HepG2 (cell line): ENCODE measurements around the gene MEGF6. TPM values are rescaled to one million over a fixed set of nuclear protein-coding genes. Genes with fewer than 3 reads are reported as not detected.
A peak's percentile ranks its signal among the peaks of the same experiment; 100 is the strongest.

Experiments
- ADNP ChIP-seq: sonication (generic); formaldehyde crosslinking; IDR thresholded peaks from 2 replicates; pipeline ENCODE4 v1.4.0; 2020; ENCODE audit warnings: missing genetic modification reagents
- AGO2 ChIP-seq: fragments of 200-400 bp; formaldehyde crosslinking; optimal IDR thresholded peaks from 2 replicates; pipeline ENCODE3; 2017; ENCODE audit warnings: mild to moderate bottlenecking, low read depth, low read length, moderate library complexity
- AKAP8 ChIP-seq: sonication (generic); formaldehyde crosslinking; IDR thresholded peaks from 2 replicates; pipeline ENCODE4 v1.5.1; 2020; ENCODE audit warnings: mild to moderate bottlenecking, missing genetic modification reagents
- ARID4A ChIP-seq: sonication (generic); formaldehyde crosslinking; IDR thresholded peaks from 2 replicates; pipeline ENCODE4 v1.5.0; 2020; ENCODE audit warnings: mild to moderate bottlenecking, missing genetic modification reagents, borderline replicate concordance
- ARNT2 ChIP-seq: sonication (generic); formaldehyde crosslinking; IDR thresholded peaks from 2 replicates; pipeline ENCODE4 v1.8.0; 2022; ENCODE audit warnings: mild to moderate bottlenecking, low read depth, missing genetic modification reagents, moderate library complexity
- BCL6 ChIP-seq: IDR thresholded peaks from 2 replicates; pipeline ENCODE4 v1.6.1; 2016; ENCODE audit warnings: missing genetic modification reagents, missing compliant biosample characterization
- E2F5 ChIP-seq: sonication (generic); formaldehyde crosslinking; conservative IDR thresholded peaks from 2 replicates; pipeline ENCODE4 v1.4.0; 2020; ENCODE audit warnings: missing genetic modification reagents
- KDM5B ChIP-seq: sonication (generic); formaldehyde crosslinking; IDR thresholded peaks from 2 replicates; pipeline ENCODE4 v1.4.0; 2020; ENCODE audit warnings: missing genetic modification reagents, mild to moderate bottlenecking, borderline replicate concordance
- MAZ ChIP-seq, 2 experiments: sonication (generic) in 1 of 2; formaldehyde crosslinking in 1 of 2; IDR thresholded peaks; 2 replicates each; pipeline versions ENCODE4 v1.5.0 to v1.6.1; 2012 to 2020; ENCODE audit warnings: low read depth in 2 of 2, mild to moderate bottlenecking in 2 of 2, borderline replicate concordance in 1 of 2, improper control_type of control experiment in 1 of 2, low read length in 1 of 2, missing genetic modification reagents in 1 of 2, moderate library complexity in 1 of 2
- NR2F6 ChIP-seq, 2 experiments: IDR thresholded peaks; 2 replicates each; pipeline ENCODE4 v1.6.1; 2016; ENCODE audit warnings: antibody characterized with exemption in 1 of 2, mild to moderate bottlenecking in 1 of 2
- SNAPC4 ChIP-seq: sonication (generic); formaldehyde crosslinking; IDR thresholded peaks from 2 replicates; pipeline ENCODE4 v1.4.0; 2020; ENCODE audit warnings: mild to moderate bottlenecking, missing genetic modification reagents
- SUZ12 ChIP-seq: fragments of 150-350 bp; IDR thresholded peaks from 2 replicates; pipeline ENCODE4 v1.6.1; 2014; ENCODE audit warnings: low read depth, low read length
- ZMYM3 ChIP-seq: sonication (generic); formaldehyde crosslinking; IDR thresholded peaks from 2 replicates; pipeline ENCODE4 v1.5.1; 2020; ENCODE audit warnings: mild to moderate bottlenecking, missing genetic modification reagents
- ZNF160 ChIP-seq: sonication (generic); formaldehyde crosslinking; IDR thresholded peaks from 2 replicates; pipeline ENCODE4 v1.8.0; 2022; ENCODE audit warnings: mild to moderate bottlenecking, inconsistent platforms, missing genetic modification reagents
- ZNF292 ChIP-seq: sonication (generic); formaldehyde crosslinking; IDR thresholded peaks from 2 replicates; pipeline ENCODE4 v1.8.1; 2022; ENCODE audit warnings: mild to moderate bottlenecking, low read depth, missing genetic modification reagents, borderline replicate concordance
- ZNF670 ChIP-seq: sonication (generic); formaldehyde crosslinking; IDR thresholded peaks from 2 replicates; pipeline ENCODE4 v1.8.0; 2022; ENCODE audit warnings: mild to moderate bottlenecking, missing genetic modification reagents, borderline replicate concordance
- ZSCAN30 ChIP-seq: sonication (generic); formaldehyde crosslinking; IDR thresholded peaks from 2 replicates; pipeline ENCODE4 v1.5.0; 2020; ENCODE audit warnings: mild to moderate bottlenecking, missing genetic modification reagents
- polyA plus RNA-seq, 8 experiments: library from polyadenylated mRNA; depleted of rRNA in 3 of 8; stranded (reverse) in 7 of 8; unstranded in 1 of 8; fragments of >200 nt; fragmentation: Illumina TruSeq in 4 of 8; extraction: Trizol in 4 of 8; gene quantifications; 2 replicates each; pipeline versions ENCODE4 v1.2.1 to v1.2.3, GENCODE V29; 2011 to 2016; ENCODE audit warnings: low read depth in 4 of 8, missing spikeins in 1 of 8, mixed read lengths in 1 of 8; ENCODE audit not compliant: insufficient read depth in 1 of 8
- total RNA-seq, 5 experiments: library from RNA; depleted of rRNA; stranded (reverse); fragments of >200 nt; fragmentation: Illumina TruSeq; extraction: Trizol; gene quantifications; 2 replicates each; pipeline ENCODE4 v1.2.3, GENCODE V29; 2016; ENCODE audit warnings: low read depth in 1 of 5

The MEGF6 gene
- total and polyA plus RNA-seq, 2 of the 13 experiments (the other 11 are each of a cell fraction or from before 2014, with no cell fraction given) = 1.9 TPM

- peak; percentile 55; the same call in 1 of the 2 replicates for TF ChIP-seq ARID4A (CRISPR knock-in tag)
- no peak for TF ChIP-seq ZNF670
- no peak for TF ChIP-seq NR2F6 (IDR thresholded peaks at IDR 0.05)
- peak; percentile 20; the same call in 1 of the 2 replicates for TF ChIP-seq NR2F6 (CRISPR knock-in tag; IDR thresholded peaks at IDR 0.05)
- TF ChIP-seq AKAP8 (CRISPR knock-in tag) = peak; percentile 98
- no peak for TF ChIP-seq ZNF160 (CRISPR knock-in tag)
- no peak for TF ChIP-seq ZSCAN30 (CRISPR knock-in tag)
- TF ChIP-seq SNAPC4 (CRISPR knock-in tag) = no peak
- no peak for TF ChIP-seq ZNF292
- TF ChIP-seq E2F5 (CRISPR knock-in tag) = peak; percentile 63; the same call in 1 of the 2 replicates
- no peak for TF ChIP-seq SUZ12
- TF ChIP-seq AGO2 = peak; percentile 93
- TF ChIP-seq ZMYM3 (CRISPR knock-in tag) = peak; percentile 88
- no peak for TF ChIP-seq BCL6 (CRISPR knock-in tag)
- peak; percentile 52; the same call in 1 of the 2 replicates for TF ChIP-seq ARNT2 (CRISPR knock-in tag)
- peak; percentile 88 for TF ChIP-seq ADNP (CRISPR knock-in tag)
- 0 out of 2 replicates have a peak, but pooled peaks have one; percentile 10 for TF ChIP-seq KDM5B (CRISPR knock-in tag)
- peak; percentile 63 for TF ChIP-seq MAZ (IDR thresholded peaks at IDR 0.05; ENCODE audit: borderline replicate concordance, low read depth, low read length)
- TF ChIP-seq MAZ (CRISPR knock-in tag; IDR thresholded peaks at IDR 0.05; ENCODE audit: low read depth) = peak; percentile 63; the same call in 1 of the 2 replicates
Observed at GRCh38 chr1:3453891-3454810, 157.2 kb downstream of the MEGF6 start, which contains the start of gene ARHGEF16 (continued).
